K562 (cell line): ENCODE measurements around the gene PIK3R2. TPM values are rescaled to one million over a fixed set of nuclear protein-coding genes. Genes with fewer than 3 reads are reported as not detected.

ENCODE experiments used
- ATAC-seq: fragments of 200-7000 bp; cut with Tn5 transposase; 3 replicates; pipeline ENCODE4 v1.9.1; 2020; ENCODE audit warnings: moderate library complexity
- BruUV-seq: library from RNA; stranded (reverse); fragments of 400-500 nt; replicated peaks from 2 replicates; lab custom pipeline; 2021; lab: Mats Ljungman, UMichigan
- CTCF ChIA-PET: fragments of 300-600 bp; formaldehyde crosslinking; extraction: SDS; loops from one replicate; lab custom pipeline; 2021; ENCODE audit warnings: low intra/inter-chr PET ratio; lab: Yijun Ruan, JAX
- POLR2A ChIA-PET: fragments of 300-600, 350-650 bp; sonication (Branson Sonifier 250); formaldehyde crosslinking; extraction: SDS; loops from one replicate; lab custom pipeline; 2021; ENCODE audit warnings: antibody characterized with exemption, inconsistent platforms; lab: Yijun Ruan, JAX
- DNase-seq, 4 experiments: peaks; one replicate each; pipeline versions ENCODE4 v3.0.0 to v3.0.0-alpha.2; 2011 to 2018; ENCODE audit warnings: low spot score in 3 of 4, mixed read lengths in 3 of 4; ENCODE audit errors: extremely low read depth in 1 of 4
- FAIRE-seq: peaks from 2 replicates; lab custom pipeline; 2011; peaks lifted over from hg19 to GRCh38; lab: Jason Lieb, UNC
- H2AFZ ChIP-seq: 2 replicates; pipeline ENCODE4 v1.6.0; 2011; ENCODE audit warnings: low read depth, low read length, control low read depth, inconsistent platforms
- H3K27ac ChIP-seq: fragments of 200-600 bp; 3 replicates; pipeline ENCODE4 v1.8.0; 2011; ENCODE audit warnings: low read depth, mild to moderate bottlenecking, control low read depth, inconsistent platforms, low read length, moderate library complexity, mixed read lengths; ENCODE audit errors: extremely low read depth
- H3K27me3 ChIP-seq, 2 experiments: fragments of 300-600 bp in 1 of 2; 2 replicates in 1 of 2; 3 replicates in 1 of 2; pipeline versions ENCODE4 v1.6.0 to v1.8.0; 2011; ENCODE audit warnings: inconsistent platforms in 2 of 2, low read length in 2 of 2, mild to moderate bottlenecking in 1 of 2, mixed read lengths in 1 of 2, moderate library complexity in 1 of 2; ENCODE audit not compliant: control insufficient read depth in 2 of 2, insufficient read depth in 2 of 2
- H3K36me3 ChIP-seq: fragments of 300-600 bp; 3 replicates; pipeline ENCODE4 v1.8.0; 2011; ENCODE audit warnings: mild to moderate bottlenecking, low read length, inconsistent platforms; ENCODE audit not compliant: control insufficient read depth, insufficient read depth
- H3K4me1 ChIP-seq, 2 experiments: fragments of 200-600 bp in 1 of 2; replicated peaks in 1 of 2; 2 replicates in 1 of 2; 3 replicates in 1 of 2; pipeline versions ENCODE4 v1.5.1 to v1.8.0; 2011; ENCODE audit warnings: inconsistent platforms in 2 of 2, low read length in 2 of 2, mild to moderate bottlenecking in 1 of 2, mixed read lengths in 1 of 2, moderate library complexity in 1 of 2; ENCODE audit not compliant: control insufficient read depth in 2 of 2, insufficient read depth in 2 of 2
- H3K4me2 ChIP-seq: 2 replicates; pipeline ENCODE4 v1.6.1; 2011; ENCODE audit warnings: low read length, control low read depth, inconsistent platforms, mixed read lengths; ENCODE audit not compliant: insufficient read depth
- H3K4me3 ChIP-seq: fragments of 200-600 bp; sonication (generic), shearing (Covaris generic); 2 replicates; pipeline ENCODE4 v1.5.1; 2016; ENCODE audit warnings: control low read depth, inconsistent platforms
- H3K79me2 ChIP-seq: fragments of 200-600 bp; 3 replicates; pipeline ENCODE4 v1.8.0; 2011; ENCODE audit warnings: low read length, inconsistent platforms; ENCODE audit not compliant: control insufficient read depth, insufficient read depth
- H3K9ac ChIP-seq, 2 experiments: 2 replicates each; pipeline versions ENCODE4 v1.6.0 to v1.6.1; 2011; ENCODE audit warnings: low read depth in 2 of 2, low read length in 2 of 2, control low read depth in 1 of 2, inconsistent platforms in 1 of 2, mild to moderate bottlenecking in 1 of 2, mixed read lengths in 1 of 2; ENCODE audit not compliant: insufficient read depth in 1 of 2
- H3K9me1 ChIP-seq: one replicate; pipeline ENCODE4 v1.6.0; 2011; ENCODE audit warnings: inconsistent platforms, mild to moderate bottlenecking, low read length, moderate library complexity; ENCODE audit not compliant: control insufficient read depth, insufficient read depth
- H3K9me3 ChIP-seq: replicated peaks from 2 replicates; pipeline ENCODE4 v1.5.1; 2011; ENCODE audit warnings: low read depth, low read length, inconsistent platforms; ENCODE audit not compliant: control insufficient read depth, insufficient read depth
- H4K20me1 ChIP-seq: replicated peaks from 2 replicates; pipeline ENCODE4 v1.6.1; 2011; ENCODE audit warnings: low read length, inconsistent platforms, mixed read lengths; ENCODE audit not compliant: control insufficient read depth, insufficient read depth
- FOXK2 ChIP-seq, 2 experiments: fragments of 450-650 bp; IDR thresholded peaks in 1 of 2; conservative IDR thresholded peaks in 1 of 2; 2 replicates each; pipeline ENCODE4 v1.6.1; 2016; ENCODE audit warnings: low read depth in 2 of 2, mild to moderate bottlenecking in 1 of 2
- FOXM1 ChIP-seq, 2 experiments: fragments of 450-650 bp in 1 of 2; sonication (generic) in 1 of 2; formaldehyde crosslinking in 1 of 2; IDR thresholded peaks; 2 replicates each; pipeline versions ENCODE4 v1.6.1 to v1.9.0; 2017 to 2022; ENCODE audit warnings: low read depth in 2 of 2, mild to moderate bottlenecking in 2 of 2, missing genetic modification reagents in 1 of 2, moderate library complexity in 1 of 2
- MLX ChIP-seq, 2 experiments: fragments of 450-650 bp in 1 of 2; sonication (generic) in 1 of 2; formaldehyde crosslinking; conservative IDR thresholded peaks; 2 replicates each; pipeline versions ENCODE4 v1.4.0 to v1.8.1; 2020 to 2022; ENCODE audit warnings: mild to moderate bottlenecking in 1 of 2, missing genetic modification reagents in 1 of 2
- NCOR1 ChIP-seq: fragments of 450-650 bp; IDR thresholded peaks from 2 replicates; pipeline ENCODE4 v1.6.1; 2016; ENCODE audit warnings: mild to moderate bottlenecking, moderate library complexity
- SP1 ChIP-seq: sonication (generic); formaldehyde crosslinking; IDR thresholded peaks from 2 replicates; pipeline ENCODE4 v1.8.1; 2022; ENCODE audit warnings: mild to moderate bottlenecking, missing genetic modification reagents
- TAF15 ChIP-seq: fragments of 200-400 bp; formaldehyde crosslinking; IDR thresholded peaks from 2 replicates; pipeline ENCODE4 v1.6.1; 2017; ENCODE audit warnings: mild to moderate bottlenecking, low read depth, low read length, moderate library complexity
- VEZF1 ChIP-seq: fragments of 200-800 bp; sonication (Bioruptor generic); IDR thresholded peaks from 2 replicates; pipeline ENCODE4 v1.6.1; 2017; ENCODE audit warnings: missing genetic modification characterization, missing compliant biosample characterization
- WGBS: fragments of 100-300 bp; shearing (Covaris generic); methylation state at CpG from one replicate; pipeline ENCODE4 v1.1.6; 2016; ENCODE audit warnings: low coverage, mixed read lengths; ENCODE audit not compliant: insufficient coverage; ENCODE audit errors: missing lambda C conversion rate; 5-methylcytosine and 5-hydroxymethylcytosine counted together
- in situ Hi-C: fragments of 300-500 bp; cut with MboI; formaldehyde crosslinking; loops from 4 replicates; pipeline ENCODE4 v1.15.0; 2018; ENCODE audit warnings: inconsistent platforms, mixed read lengths
- intact Hi-C: fragments of 100-400 bp; cut with micrococcal nuclease; formaldehyde crosslinking; loops from 2 replicates; pipeline ENCODE4 v1.14.2; 2022
- polyA plus RNA-seq, 8 experiments: library from polyadenylated mRNA; depleted of rRNA in 4 of 8; stranded (reverse) in 5 of 8; unstranded in 3 of 8; fragments of >200 nt; fragmentation: Nextera tagmentation in 2 of 8; fragmentation: Illumina TruSeq in 1 of 8; extraction: Ambion mirVana in 2 of 8; extraction: Trizol in 1 of 8; gene quantifications; 2 replicates each; pipeline versions ENCODE4 v1.2.1 to v1.2.3, GENCODE V29; 2011 to 2014; ENCODE audit warnings: inconsistent platforms in 1 of 8, missing spikeins in 1 of 8
- total RNA-seq, 7 experiments: library from RNA; depleted of rRNA in 6 of 7; stranded (reverse); fragments of >200 nt in 6 of 7; fragmentation: Illumina TruSeq in 2 of 7; extraction: Trizol in 2 of 7; gene quantifications; 2 replicates each; pipeline versions ENCODE4 v1.2.1 to v1.2.3, GENCODE V29; 2011 to 2021; ENCODE audit warnings: low replicate concordance in 1 of 7

PIK3R2 gene
- total and polyA plus RNA-seq, 9 of the 15 experiments (the other 6 are each of a cell fraction or from before 2014, with no cell fraction given): 0.39 to 37.9 (median 5.3) TPM

GRCh38 chr19:18190278-18190677 is 37.3 kb downstream of the PIK3R2 start (continued):
- TF ChIP-seq NCOR1: no peak
- no peak for TF ChIP-seq VEZF1 (CRISPR knock-in tag)

DNA sequence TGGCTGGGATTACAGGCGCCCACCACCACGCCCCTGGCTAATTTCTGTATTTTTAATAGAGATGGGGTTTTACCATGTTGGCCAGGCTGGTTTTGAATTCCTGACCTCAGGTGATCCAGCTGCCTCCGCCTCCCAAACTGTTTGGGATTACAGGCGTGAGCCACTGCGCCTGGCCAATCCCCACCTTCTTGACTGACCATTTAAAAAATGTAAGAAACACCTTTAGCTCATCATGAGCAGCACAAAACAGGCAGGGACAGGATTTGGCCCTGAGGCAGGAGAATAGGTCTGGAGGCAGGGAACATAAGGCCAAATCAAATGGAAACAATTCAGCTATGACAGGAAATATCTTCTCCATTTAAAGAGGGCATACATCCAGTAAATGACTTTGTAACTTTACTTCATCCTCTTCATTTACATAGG is 38.7 kb downstream of the PIK3R2 start:
- H3K4me3 ChIP-seq: peak overlapping the region; percentile 48
- peak overlapping the region; percentile 88 for H2AFZ ChIP-seq
- ATAC-seq (no peak), FAIRE-seq (no peak), DNase-seq (no peak)
- H4K20me1 ChIP-seq: peaks cover 6% of the 10 kb centered on the region; the same call in 1 of the 2 replicates
- peak overlapping the region; percentile 67 for H3K27ac ChIP-seq
- in situ Hi-C loops: no loop called here
- ChIA-PET CTCF (interaction anchor here (1.0 to 1.3 kb wide), 2 partner anchors 60 to 79 kb away, joined by 3 to 5 read pairs; no protein-coding TSS in a partner anchor), POLR2A (interaction anchor here (0.8 to 1.8 kb wide), 12 partner anchors 9 to 227 kb away, joined by 3 to 10 read pairs (median 4); partner anchors contain the start of genes JUND and SSBP4)
- H3K27me3 ChIP-seq: no peaks in the 10 kb centered on the region
- H3K4me2 ChIP-seq: peak overlapping the region; percentile 81
- H3K9me3 ChIP-seq: no peaks in the 10 kb centered on the region
- peak overlapping the region; percentile 17 to 58; a peak in 3 of 4 replicates for H3K9ac ChIP-seq
- no peaks in the 10 kb centered on the region for H3K9me1 ChIP-seq
- WGBS: 65% methylated on average over 5 of the region's 5 CpGs
- H3K79me2 ChIP-seq: peaks cover 18% of the 10 kb centered on the region
- peaks cover 16% of the 10 kb centered on the region; the same call in 2 of the 3 replicates for H3K36me3 ChIP-seq
- H3K4me1 ChIP-seq: peaks cover 17 to 49% of the 10 kb centered on the region in 2 experiments; a peak in 4 of 5 replicates
- no TSS peak for BruUV-seq
- intact Hi-C loops: loop anchor here (1.0 kb wide), 1 partner anchor 132 kb away; the partner anchor contains the start of gene LSM4
- TF ChIP-seq SP1 (CRISPR knock-in tag) (0 out of 2 replicates have a peak, but pooled peaks have one; percentile 32), MLX (CRISPR knock-in tag; conservative IDR thresholded peaks at IDR 0.05) (0 out of 4 replicates have a peak, but pooled peaks of 1 of the 2 experiments have one; percentile 34), FOXK2 (conservative IDR thresholded peaks at IDR 0.05 in 1 of 2, IDR thresholded peaks at IDR 0.05 in 1 of 2; ENCODE audit: low read depth in 2 of 2) (0 out of 4 replicates have a peak, but pooled peaks of 1 of the 2 experiments have one; percentile 12), TAF15 (no peak), FOXM1 (IDR thresholded peaks at IDR 0.05; ENCODE audit: low read depth) (no peak), FOXM1 (CRISPR knock-in tag; IDR thresholded peaks at IDR 0.05; ENCODE audit: low read depth) (no peak)
